HG03558 (cell line): Measurements from ENCODE around the gene FOXD4L1.
"Not testable (repeated sequence)": the region's sequence is repeated elsewhere in the genome, so short reads cannot be mapped to it uniquely, and the experiment has no call there.

ENCODE experiments used
- ATAC-seq: cut with Tn5 transposase; IDR thresholded peaks from one replicate; pipeline ENCODE4 v1.9.1; 2021; ENCODE audit warnings: moderate number of reproducible peaks; ENCODE audit not compliant: unreplicated experiment; ENCODE audit errors: extremely low read depth

The FOXD4L1 gene

DNA sequence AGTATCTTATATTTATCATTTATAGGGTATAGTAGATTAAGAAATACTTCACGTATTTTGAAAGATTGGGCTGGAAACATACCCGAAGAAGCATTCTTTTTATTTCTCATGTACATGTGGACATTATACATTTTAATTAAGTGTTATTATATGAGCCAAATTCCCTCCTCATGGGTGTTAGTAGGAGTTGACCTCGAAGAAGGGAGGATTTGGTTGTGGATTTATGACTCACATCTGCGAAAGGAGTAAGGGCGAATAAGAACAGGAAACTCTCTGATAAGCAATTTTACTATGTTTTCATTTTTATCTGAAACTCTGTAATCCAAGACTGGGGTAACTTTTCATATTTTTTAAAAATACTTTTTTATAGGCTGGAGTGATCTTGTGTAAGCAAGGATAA is 23.0 kb downstream of the FOXD4L1 start:
- not testable (repeated sequence) for ATAC-seq

DNA sequence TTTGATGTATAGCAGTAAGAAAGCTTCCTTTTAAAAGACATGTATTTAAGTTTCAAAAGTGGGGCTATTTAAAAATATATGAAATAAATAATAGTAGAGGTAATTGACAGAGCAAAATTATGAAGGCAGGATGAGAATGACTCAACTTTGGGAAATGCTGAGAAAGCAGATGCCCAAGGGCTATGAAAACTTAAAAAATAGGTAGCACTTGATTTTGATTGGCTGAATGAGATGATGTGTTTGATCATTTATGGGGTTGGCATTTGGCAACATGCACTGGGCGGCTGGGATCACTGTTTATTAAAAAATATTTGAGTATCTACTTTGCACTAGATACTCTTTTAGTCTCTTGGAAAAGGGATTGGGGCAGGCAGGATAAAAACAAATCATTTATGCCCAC is 26.5 kb downstream of the FOXD4L1 start:
- ATAC-seq, result not testable (repeated sequence)

DNA sequence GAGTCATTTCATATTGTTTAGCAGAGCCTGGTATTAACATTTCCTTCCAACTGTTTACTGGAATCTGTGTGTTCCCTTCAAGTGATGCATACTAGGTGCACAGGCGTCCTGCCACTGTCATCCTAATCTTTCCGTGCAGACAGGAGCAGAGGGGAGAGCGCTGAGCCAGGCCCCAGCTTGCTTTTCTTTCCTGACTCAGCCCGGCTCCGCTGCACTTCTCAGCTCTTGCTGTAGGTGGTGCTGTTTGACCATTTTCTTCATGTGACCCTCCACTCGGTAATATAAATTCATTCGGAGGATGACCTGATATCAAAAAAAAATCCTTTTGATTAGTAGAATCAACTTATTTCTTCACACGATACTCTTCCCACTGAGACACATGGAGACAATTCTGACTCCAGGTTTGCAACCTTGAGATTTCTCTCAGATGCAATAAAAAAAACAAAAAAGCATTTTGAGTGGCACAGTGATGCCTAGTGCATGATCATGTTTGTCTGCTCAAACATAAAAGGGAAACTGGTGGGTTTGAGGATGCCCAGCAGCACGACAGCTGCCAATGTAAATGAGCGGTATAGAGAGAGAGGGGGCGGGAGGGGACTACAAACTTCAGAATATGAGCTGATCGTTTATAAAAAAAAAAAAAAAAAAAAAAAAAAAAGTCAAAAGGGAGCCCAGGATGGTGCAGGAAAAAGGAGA is 29.0 kb downstream of the FOXD4L1 start:
- ATAC-seq, result not testable (repeated sequence)

DNA sequence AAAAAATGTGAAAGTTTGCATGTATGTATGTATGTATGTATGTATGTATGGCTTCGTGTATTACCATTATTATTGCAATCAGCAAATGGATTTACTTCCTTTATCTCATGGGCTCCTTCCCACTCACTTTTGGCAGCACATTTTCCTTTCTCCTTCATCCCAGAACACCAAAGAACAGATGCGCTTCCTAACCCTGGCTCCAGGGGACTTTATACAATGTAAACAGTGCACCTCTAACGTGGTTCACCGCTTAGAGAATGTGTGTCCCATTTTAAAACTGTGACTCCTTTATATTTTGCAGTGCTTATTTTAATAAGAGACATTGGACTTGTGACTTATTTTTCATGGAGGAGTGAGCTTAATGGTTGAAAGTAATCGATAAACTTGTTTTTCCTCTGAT is 29.7 kb downstream of the FOXD4L1 start:
- ATAC-seq, result not testable (repeated sequence)

GRCh38 chr2:113528904-113529303 is 30.4 kb downstream of the FOXD4L1 start:
- ATAC-seq, result not testable (repeated sequence)

DNA sequence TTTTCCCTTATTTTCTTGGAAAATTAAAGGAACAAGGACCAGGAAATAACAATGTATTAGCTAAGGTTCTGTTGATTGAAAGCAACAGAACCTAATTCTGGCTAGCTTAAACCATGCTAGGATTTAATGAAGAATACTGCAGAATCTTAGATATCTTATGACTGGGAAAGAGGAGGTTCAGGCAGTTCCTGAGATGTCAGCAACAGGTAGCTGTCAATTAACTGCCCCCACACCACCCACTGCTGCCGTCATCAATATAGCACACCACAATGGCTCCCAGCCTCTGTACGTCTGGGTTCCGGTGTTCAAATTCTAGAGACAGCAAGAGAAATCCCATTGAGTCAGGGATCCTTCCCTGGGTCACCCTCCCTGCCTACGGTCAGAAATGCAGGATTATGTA is 34.5 kb downstream of the FOXD4L1 start:
- ATAC-seq, result not testable (repeated sequence)

DNA sequence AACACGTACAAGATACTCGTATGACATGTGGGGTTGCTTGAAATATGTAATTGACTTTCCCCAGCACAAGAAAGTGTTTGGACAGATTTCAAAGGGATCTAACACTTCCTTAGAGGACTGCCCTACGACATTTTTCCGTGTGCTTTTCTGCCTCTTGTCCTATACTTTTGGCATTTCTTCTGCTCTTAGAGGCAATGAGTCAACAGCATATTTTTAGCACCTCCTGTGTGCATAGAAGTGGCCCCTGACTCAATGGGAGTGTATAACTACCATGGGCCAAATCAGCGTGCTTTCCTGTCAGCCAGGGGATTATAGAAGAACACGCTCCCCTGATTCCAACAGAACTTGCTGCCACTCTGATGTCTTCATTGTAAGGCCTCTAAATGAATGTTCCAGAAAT is 38.1 kb downstream of the FOXD4L1 start:
- ATAC-seq, result not testable (repeated sequence)

DNA sequence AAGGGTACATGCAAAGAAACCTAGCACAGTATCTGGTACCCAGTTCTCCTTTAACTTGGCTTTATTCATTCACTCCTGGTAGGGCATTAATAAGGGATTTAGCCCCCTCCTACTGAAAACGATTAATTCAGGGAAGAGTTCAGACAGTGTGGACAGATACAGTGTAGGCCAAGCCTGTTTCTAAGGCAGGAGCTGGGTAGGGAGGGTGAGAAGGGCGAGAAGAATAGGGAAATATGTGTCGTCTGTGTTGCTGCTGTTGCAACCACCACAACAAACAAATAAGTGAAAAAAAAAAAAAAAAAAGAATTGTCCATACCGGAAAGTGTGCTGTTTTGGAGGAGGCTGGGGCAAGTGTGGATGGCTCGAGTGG is 42.4 kb downstream of the FOXD4L1 start:
- ATAC-seq, result not testable (repeated sequence)

- ATAC-seq, result not testable (repeated sequence)
These were observed 42.9 kb downstream of the FOXD4L1 start for GRCh38 chr2:113541204-113541975.

- ATAC-seq, result not testable (repeated sequence)
These were observed 43.6 kb downstream of the FOXD4L1 start for GRCh38 chr2:113541976-113542485.

GRCh38 chr2:113542529-113542928 is 44.1 kb downstream of the FOXD4L1 start:
- not testable (repeated sequence) for ATAC-seq
